GM23338 (cell line): ENCODE results near the gene ITPR3.

Experiments
- CREB1 ChIP-seq: fragments of 250-450 bp; sonication (Bioruptor Pico); IDR thresholded peaks from 2 replicates; pipeline ENCODE4 v1.5.0; 2020; ENCODE audit warnings: low read depth, mild to moderate bottlenecking, moderate library complexity
- CTCF ChIP-seq, 2 experiments: fragments of 200-600 bp in 1 of 2; sonication (generic) in 1 of 2; conservative IDR thresholded peaks; 2 replicates each; pipeline versions ENCODE4 v1.5.1 to v1.6.1; 2016 to 2017; ENCODE audit warnings: antibody characterized with exemption in 2 of 2, low read depth in 2 of 2, mild to moderate bottlenecking in 2 of 2, moderate library complexity in 1 of 2
- ETS1 ChIP-seq: IDR thresholded peaks from 2 replicates; pipeline ENCODE4 v1.6.1; 2016; ENCODE audit warnings: antibody characterized with exemption
- EZH2 ChIP-seq: fragments of 200-600 bp; sonication (generic); IDR thresholded peaks from one replicate; pipeline ENCODE4 v1.8.0; 2017; ENCODE audit warnings: antibody characterized with exemption, mild to moderate bottlenecking, low read depth; ENCODE audit not compliant: unreplicated experiment
- EZH2phosphoT487 ChIP-seq: fragments of 200-600 bp; sonication (generic); IDR thresholded peaks from one replicate; pipeline ENCODE4 v1.8.1; 2018; ENCODE audit warnings: antibody characterized with exemption; ENCODE audit not compliant: unreplicated experiment
- JUNB ChIP-seq: IDR thresholded peaks from one replicate; pipeline ENCODE4 v1.6.1; 2016; ENCODE audit warnings: antibody characterized with exemption; ENCODE audit not compliant: unreplicated experiment
- POLR2AphosphoS5 ChIP-seq: IDR thresholded peaks from 2 replicates; pipeline ENCODE4 v1.6.1; 2016; ENCODE audit warnings: antibody characterized with exemption, low read depth
- REST ChIP-seq: IDR thresholded peaks from one replicate; pipeline ENCODE4 v1.6.1; 2018; ENCODE audit warnings: antibody characterized with exemption; ENCODE audit not compliant: unreplicated experiment
- ZNF331 ChIP-seq: fragments of 250-450 bp; sonication (Bioruptor Pico); IDR thresholded peaks from 2 replicates; pipeline ENCODE4 v1.5.0; 2020; ENCODE audit warnings: low read depth, mild to moderate bottlenecking, moderate library complexity

- TF ChIP-seq CTCF (conservative IDR thresholded peaks at IDR 0.05; ENCODE audit: low read depth in 2 of 2) (no peak), REST (no peak), POLR2AphosphoS5 (no peak), ZNF331 (CRISPR knock-in tag) (no peak), EZH2 (no peak), EZH2phosphoT487 (no peak), JUNB (no peak), CREB1 (no peak), ETS1 (no peak)
Measured at GRCh38 chr6:33735216-33735615, 114.1 kb downstream of the ITPR3 start.
